Effector CD8-positive, alpha-beta T cell (primary cell): ENCODE data around the gene GLCCI1.
"Not testable (repeated sequence)": the region's sequence is repeated elsewhere in the genome, so short reads cannot be mapped to it uniquely, and the experiment has no call there.

Experiments
- DNase-seq: peaks from one replicate; lab custom pipeline; 2025; lab: John Stamatoyannopoulos, UW

The GLCCI1 gene

GRCh38 chr7:7989616-7990440 lies 21.2 kb downstream of the GLCCI1 start:
- DNase-seq, result no peak

- no peak for DNase-seq
Observed at GRCh38 chr7:7990441-7990761, 21.8 kb downstream of the GLCCI1 start.

- DNase-seq, result no peak
Observed at GRCh38 chr7:7992506-7992905, 23.9 kb downstream of the GLCCI1 start.

- not testable (repeated sequence) for DNase-seq
Observed at GRCh38 chr7:7995348-7995747, 26.8 kb downstream of the GLCCI1 start.

GRCh38 chr7:7996568-7996967 lies 28.0 kb downstream of the GLCCI1 start:
- DNase-seq, result no peak

GRCh38 chr7:8000315-8000941 lies 31.8 kb downstream of the GLCCI1 start:
- DNase-seq, result no peak

- DNase-seq, result no peak
Observed at GRCh38 chr7:8003077-8003476, 34.5 kb downstream of the GLCCI1 start.

GRCh38 chr7:8005279-8005678 lies 36.7 kb downstream of the GLCCI1 start:
- DNase-seq, result no peak

- no peak for DNase-seq
Observed at GRCh38 chr7:8014399-8014798, 45.8 kb downstream of the GLCCI1 start.

GRCh38 chr7:8015100-8015745 lies 46.6 kb downstream of the GLCCI1 start:
- no peak for DNase-seq

- no peak for DNase-seq
Observed at GRCh38 chr7:8015746-8016120, 47.1 kb downstream of the GLCCI1 start.

- no peak for DNase-seq
Observed at GRCh38 chr7:8017423-8017822, 48.8 kb downstream of the GLCCI1 start.

GRCh38 chr7:8018961-8019360 lies 50.4 kb downstream of the GLCCI1 start:
- no peak for DNase-seq

GRCh38 chr7:8022628-8023027 lies 54.0 kb downstream of the GLCCI1 start:
- no peak for DNase-seq

- no peak for DNase-seq
Observed at GRCh38 chr7:8035192-8035591, 66.6 kb downstream of the GLCCI1 start.

- no peak for DNase-seq
Observed at GRCh38 chr7:8035647-8036518, 67.3 kb downstream of the GLCCI1 start.

- DNase-seq, result no peak
Observed at GRCh38 chr7:8037151-8037550, 68.6 kb downstream of the GLCCI1 start.

GRCh38 chr7:8040768-8041369 lies 72.3 kb downstream of the GLCCI1 start:
- no peak for DNase-seq

- no peak for DNase-seq
Observed at GRCh38 chr7:8042796-8043535, 74.4 kb downstream of the GLCCI1 start.

GRCh38 chr7:8044761-8045430 lies 76.3 kb downstream of the GLCCI1 start:
- no peak for DNase-seq

GRCh38 chr7:8048067-8048466 lies 79.5 kb downstream of the GLCCI1 start:
- DNase-seq, result not testable (repeated sequence)
